Measurements from ENCODE around the gene MAST2. TPM values are rescaled to one million over a fixed set of nuclear protein-coding genes. Genes with fewer than 3 reads are reported as not detected.

MAST2 gene
- total and polyA plus RNA-seq, 2 of the 13 experiments (the other 11 are each of a cell fraction or from before 2014, with no cell fraction given) = 15.3 to 23.0 TPM

- BruUV-seq (replicated peaks) = no TSS peak
- no peak overlapping the region for H2AFZ ChIP-seq (ENCODE audit: low read length)
- no peaks in the 10 kb centered on the region for H4K20me1 ChIP-seq (ENCODE audit: insufficient read depth, low read length)
- H3K9me3 ChIP-seq (ENCODE audit: low read length) = no peaks in the 10 kb centered on the region
- peak; percentile 87 for TF ChIP-seq MAFF (IDR thresholded peaks at IDR 0.05; ENCODE audit: low read depth, low read length)
- TF ChIP-seq MAFK (conservative IDR thresholded peaks at IDR 0.05 in 1 of 2, IDR thresholded peaks at IDR 0.05 in 1 of 2; ENCODE audit: low read length in 2 of 2) = peak; percentile 79 to 88
- TF ChIP-seq AHDC1 (CRISPR knock-in tag; IDR thresholded peaks at IDR 0.05; ENCODE audit: borderline replicate concordance) = no peak
- FAIRE-seq (no peak), DNase-seq (ENCODE audit: low spot score) (no peak), ATAC-seq (no peak)
- no peak overlapping the region for H3K4me3 ChIP-seq (replicated peaks in 1 of 3; ENCODE audit: insufficient read depth in 1 of 3, low read depth in 2 of 3, low read length in 3 of 3)
- peaks cover 20% of the 10 kb centered on the region for H3K4me1 ChIP-seq (ENCODE audit: insufficient read depth, low read length)
- ChIA-PET CTCF (ENCODE audit: low intra/inter-chr PET ratio, low total read pairs) (no interaction called here), POLR2A (no interaction called here)
- H3K79me2 ChIP-seq (ENCODE audit: insufficient read depth, low read length) = peaks cover 8% of the 10 kb centered on the region
- in situ Hi-C loops (cut with HindIII; ENCODE audit: extremely low pct_ligation_motif_present, low pct_unique_long_range_greater_than_20kb) (no loop called here), intact Hi-C loops (cut with micrococcal nuclease; ENCODE audit: unreplicated experiment) (no loop called here)
- H3K27me3 ChIP-seq (ENCODE audit: control insufficient read depth in 1 of 2, insufficient read depth in 2 of 2, low read length in 2 of 2) = no peaks in the 10 kb centered on the region
- H3K36me3 ChIP-seq (replicated peaks in 1 of 2; ENCODE audit: control insufficient read depth in 1 of 2, insufficient read depth in 2 of 2, low read length in 2 of 2) = 0 out of 5 replicates have a peak, but pooled peaks cover 0 to 5% of the 10 kb centered on the region in 2 experiments
- H3K4me2 ChIP-seq (ENCODE audit: low read depth, low read length) = no peak overlapping the region
- no peak overlapping the region for H3K27ac ChIP-seq (ENCODE audit: extremely low read length, insufficient read depth, low read length)
- H3K9ac ChIP-seq (ENCODE audit: insufficient read depth, low read depth, low read length) = no peak overlapping the region
- 87% methylated on average over 4 of the region's 4 CpGs for WGBS (ENCODE audit: low lambda C conversion rate)
Observed at GRCh38 chr1:45894331-45894730, 90.9 kb downstream of the MAST2 start.

Measured in HepG2 (cell line).